OCI-LY7 (cell line): ENCODE results near the gene SGSM1. TPM values are rescaled to one million over a fixed set of nuclear protein-coding genes. Genes with fewer than 3 reads are reported as not detected.

Experiments used
- BruUV-seq: library from RNA; stranded (reverse); fragments of 400-500 nt; replicated peaks from 2 replicates; lab custom pipeline; 2021; lab: Mats Ljungman, UMichigan
- CTCF ChIA-PET: fragments of 300-600 bp; sonication (Branson Sonifier 250); formaldehyde crosslinking; loops from one replicate; lab custom pipeline; 2022; ENCODE audit warnings: antibody characterized with exemption; ENCODE audit not compliant: unreplicated experiment; lab: Charles Lee
- POLR2A ChIA-PET: fragments of 300-600 bp; sonication (Branson Sonifier 250); formaldehyde crosslinking; loops from one replicate; lab custom pipeline; 2022; ENCODE audit warnings: antibody characterized with exemption; lab: Charles Lee
- DNase-seq: peaks from one replicate; pipeline ENCODE4 v3.0.0-alpha.2; 2015; ENCODE audit warnings: low spot score
- H2AFZ ChIP-seq: fragments of 200-600 bp; sonication (generic), shearing (Covaris generic); 2 replicates; pipeline ENCODE4 v1.6.1; 2014; ENCODE audit warnings: mild to moderate bottlenecking, antibody characterized with exemption, low read length, moderate library complexity
- H3K27ac ChIP-seq: fragments of 200-600 bp; sonication (generic); 2 replicates; pipeline ENCODE4 v1.5.1; 2014; ENCODE audit warnings: mixed run types, low read depth, mild to moderate bottlenecking, moderate library complexity, low read length, inconsistent platforms; ENCODE audit not compliant: poor library complexity, severe bottlenecking
- H3K36me3 ChIP-seq: fragments of 200-600 bp; sonication (generic); 2 replicates; pipeline ENCODE4 v1.6.1; 2014; ENCODE audit warnings: mild to moderate bottlenecking, antibody characterized with exemption, low read length, moderate library complexity, mixed read lengths; ENCODE audit not compliant: insufficient read depth
- H3K4me1 ChIP-seq: fragments of 200-600 bp; sonication (generic); 2 replicates; pipeline ENCODE4 v1.5.1; 2014; ENCODE audit warnings: mild to moderate bottlenecking, low read length; ENCODE audit not compliant: insufficient read depth, poor library complexity, severe bottlenecking
- H3K4me2 ChIP-seq: fragments of 200-600 bp; sonication (generic); 2 replicates; pipeline ENCODE4 v1.6.1; 2014; ENCODE audit warnings: mild to moderate bottlenecking, low read length
- H3K4me3 ChIP-seq: fragments of 200-600 bp; sonication (generic); 2 replicates; pipeline ENCODE4 v1.5.1; 2014; ENCODE audit warnings: mild to moderate bottlenecking, low read depth, low read length; ENCODE audit not compliant: poor library complexity, severe bottlenecking
- H3K79me2 ChIP-seq: fragments of 200-600 bp; sonication (generic); 2 replicates; pipeline ENCODE4 v1.6.1; 2016; ENCODE audit warnings: low read depth, mild to moderate bottlenecking, low read length, moderate library complexity, mixed read lengths; ENCODE audit not compliant: insufficient read depth
- H3K9me2 ChIP-seq: fragments of 200-600 bp; sonication (generic); 2 replicates; pipeline ENCODE4 v1.6.1; 2016; ENCODE audit warnings: mild to moderate bottlenecking, low read length, mixed read lengths; ENCODE audit not compliant: insufficient read depth
- H3K9me3 ChIP-seq: fragments of 200-600 bp; sonication (generic); 2 replicates; pipeline ENCODE4 v1.6.1; 2014; ENCODE audit warnings: mild to moderate bottlenecking, mixed run types, low read length, mixed read lengths
- H4K20me1 ChIP-seq: fragments of 200-600 bp; sonication (generic); 2 replicates; pipeline ENCODE4 v1.6.1; 2014; ENCODE audit warnings: mild to moderate bottlenecking, antibody characterized with exemption, low read length, moderate library complexity, mixed read lengths; ENCODE audit not compliant: insufficient read depth
- EZH2phosphoT487 ChIP-seq: fragments of 200-600 bp; sonication (generic); IDR thresholded peaks from 2 replicates; pipeline ENCODE4 v1.6.1; 2018; ENCODE audit warnings: low read depth, borderline replicate concordance, mild to moderate bottlenecking, mixed run types, antibody characterized with exemption, low read length, moderate library complexity, mixed read lengths
- intact Hi-C: fragments of 100-400 bp; cut with micrococcal nuclease; formaldehyde crosslinking; loops from one replicate; pipeline ENCODE4 v1.10.0; 2022; ENCODE audit not compliant: unreplicated experiment
- total RNA-seq, 2 experiments: library from RNA; depleted of rRNA in 1 of 2; stranded (reverse); fragments of >200 nt in 1 of 2; shearing (Covaris generic) in 1 of 2; gene quantifications; 2 replicates each; pipeline ENCODE4 v1.2.3, GENCODE V29; 2014 to 2022
- TF ChIP-seq, protein P1 (sequence below): fragments of 200-600 bp; sonication (generic); conservative IDR thresholded peaks from 2 replicates; pipeline ENCODE4 v1.5.1; 2014; ENCODE audit warnings: mild to moderate bottlenecking, antibody characterized with exemption, low read length, moderate library complexity, mixed read lengths

Gene SGSM1
- total RNA-seq, 2 experiments from 2014 or later, result not detected

DNA sequence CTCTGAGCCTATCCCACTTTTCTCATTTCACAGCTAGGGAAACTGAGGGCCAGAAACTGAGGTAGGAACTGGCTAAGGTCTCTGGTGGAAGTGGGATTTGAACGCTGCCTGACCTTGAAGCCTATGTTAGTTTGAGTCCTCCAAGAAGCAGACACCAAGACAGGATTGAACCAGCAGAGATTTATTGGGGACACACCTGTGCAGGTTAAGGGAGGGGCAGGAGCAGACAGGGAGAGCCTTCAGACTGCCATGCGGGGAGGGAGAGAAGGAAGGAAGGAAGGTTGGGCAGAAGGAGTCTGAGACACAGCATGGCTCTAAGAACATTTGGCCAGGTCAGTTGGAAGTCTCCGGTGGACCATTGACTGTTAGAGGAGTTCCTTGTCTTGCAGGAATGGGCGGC lies 59.5 kb downstream of the SGSM1 start:
- H3K4me3 ChIP-seq, result no peak overlapping the region
- H2AFZ ChIP-seq, result no peak overlapping the region
- no peak overlapping the region for H3K27ac ChIP-seq
- DNase-seq, result no peak
- no peaks in the 10 kb centered on the region for H3K36me3 ChIP-seq
- ChIA-PET CTCF (no interaction called here), POLR2A (no interaction called here)
- H3K4me1 ChIP-seq, result no peaks in the 10 kb centered on the region
- no peaks in the 10 kb centered on the region for H4K20me1 ChIP-seq
- no peaks in the 10 kb centered on the region for H3K9me2 ChIP-seq
- no peaks in the 10 kb centered on the region for H3K79me2 ChIP-seq
- H3K9me3 ChIP-seq, result no peaks in the 10 kb centered on the region
- no peak for TF ChIP-seq EZH2phosphoT487
- TF ChIP-seq, protein P1, sequence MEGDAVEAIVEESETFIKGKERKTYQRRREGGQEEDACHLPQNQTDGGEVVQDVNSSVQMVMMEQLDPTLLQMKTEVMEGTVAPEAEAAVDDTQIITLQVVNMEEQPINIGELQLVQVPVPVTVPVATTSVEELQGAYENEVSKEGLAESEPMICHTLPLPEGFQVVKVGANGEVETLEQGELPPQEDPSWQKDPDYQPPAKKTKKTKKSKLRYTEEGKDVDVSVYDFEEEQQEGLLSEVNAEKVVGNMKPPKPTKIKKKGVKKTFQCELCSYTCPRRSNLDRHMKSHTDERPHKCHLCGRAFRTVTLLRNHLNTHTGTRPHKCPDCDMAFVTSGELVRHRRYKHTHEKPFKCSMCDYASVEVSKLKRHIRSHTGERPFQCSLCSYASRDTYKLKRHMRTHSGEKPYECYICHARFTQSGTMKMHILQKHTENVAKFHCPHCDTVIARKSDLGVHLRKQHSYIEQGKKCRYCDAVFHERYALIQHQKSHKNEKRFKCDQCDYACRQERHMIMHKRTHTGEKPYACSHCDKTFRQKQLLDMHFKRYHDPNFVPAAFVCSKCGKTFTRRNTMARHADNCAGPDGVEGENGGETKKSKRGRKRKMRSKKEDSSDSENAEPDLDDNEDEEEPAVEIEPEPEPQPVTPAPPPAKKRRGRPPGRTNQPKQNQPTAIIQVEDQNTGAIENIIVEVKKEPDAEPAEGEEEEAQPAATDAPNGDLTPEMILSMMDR, result no peak
- no peak overlapping the region for H3K4me2 ChIP-seq
- intact Hi-C loops, result no loop called here
- BruUV-seq, result no TSS peak

DNA sequence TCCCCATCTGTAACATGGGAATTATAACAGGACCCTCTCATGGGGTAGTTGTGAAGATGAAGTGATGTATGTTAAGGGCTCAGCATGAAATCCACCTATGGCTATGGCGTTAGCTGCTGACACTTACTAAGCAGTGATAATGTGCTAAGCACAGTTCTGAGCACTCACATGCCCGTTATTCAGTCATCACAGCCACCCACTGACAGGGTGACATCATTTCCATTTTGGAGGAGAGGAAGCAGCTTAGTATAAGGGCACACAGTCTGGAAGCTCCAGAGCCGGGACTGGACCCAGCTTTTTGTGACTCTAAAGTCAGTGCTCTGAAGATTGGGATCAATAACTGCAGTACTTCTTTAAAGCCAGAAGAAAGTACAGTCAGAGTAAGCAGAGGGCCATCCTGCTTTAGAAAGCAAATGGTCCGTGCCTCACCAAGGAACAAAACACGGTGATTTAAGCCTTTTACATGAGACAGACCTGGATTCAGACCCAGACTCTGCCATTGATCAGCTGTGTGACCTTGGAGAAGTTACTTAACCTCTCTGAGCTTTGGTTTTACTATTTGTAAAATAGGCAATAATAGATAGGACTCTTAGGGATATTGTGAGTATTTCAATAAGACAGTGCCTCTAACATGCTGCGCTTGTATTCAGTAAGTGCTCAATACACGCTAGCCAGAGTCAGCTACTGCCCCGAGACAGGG lies 61.5 kb downstream of the SGSM1 start:
- Histone ChIP-seq H3K36me3 (no peaks in the 10 kb centered on the region), H3K27ac (no peak overlapping the region), H3K79me2 (no peaks in the 10 kb centered on the region), H2AFZ (no peak overlapping the region), H3K4me2 (no peak overlapping the region), H3K9me3 (no peaks in the 10 kb centered on the region), H4K20me1 (no peaks in the 10 kb centered on the region), H3K4me3 (no peak overlapping the region), H3K4me1 (no peaks in the 10 kb centered on the region), H3K9me2 (no peaks in the 10 kb centered on the region)
- DNase-seq, result no peak
- CTCF ChIA-PET, result no interaction called here
- TF ChIP-seq, protein P1, result no peak
- no peak for TF ChIP-seq EZH2phosphoT487
- POLR2A ChIA-PET, result no interaction called here
- intact Hi-C loops, result no loop called here
- no TSS peak for BruUV-seq

DNA sequence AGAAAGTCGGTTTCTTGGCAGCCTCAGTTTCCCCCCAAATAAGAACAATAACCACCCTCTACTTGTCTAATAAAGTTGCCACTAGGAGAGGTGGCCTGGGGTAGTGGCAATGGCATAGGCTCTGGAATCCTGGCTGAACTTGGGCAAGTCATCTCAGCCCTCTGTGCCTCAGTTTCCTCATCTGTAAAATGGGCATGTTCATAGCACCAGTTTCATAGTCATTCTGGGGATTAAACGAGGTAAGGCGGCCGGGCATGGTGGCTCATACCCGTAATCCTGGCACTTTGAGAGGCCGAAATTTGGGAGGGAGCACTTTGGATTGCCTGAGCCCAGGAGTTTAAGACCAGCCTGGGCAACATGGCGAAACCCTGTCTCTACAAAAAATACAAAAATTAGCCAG lies 63.0 kb downstream of the SGSM1 start:
- BruUV-seq, result no TSS peak
- TF ChIP-seq EZH2phosphoT487, result no peak
- TF ChIP-seq, protein P1, result no peak
- Histone ChIP-seq H3K4me1 (no peaks in the 10 kb centered on the region), H3K36me3 (no peaks in the 10 kb centered on the region), H2AFZ (no peak overlapping the region), H3K9me2 (no peaks in the 10 kb centered on the region), H3K4me3 (no peak overlapping the region), H3K27ac (no peak overlapping the region), H3K4me2 (no peak overlapping the region), H4K20me1 (no peaks in the 10 kb centered on the region), H3K79me2 (no peaks in the 10 kb centered on the region), H3K9me3 (no peaks in the 10 kb centered on the region)
- POLR2A ChIA-PET, result no interaction called here
- CTCF ChIA-PET, result no interaction called here
- DNase-seq, result no peak
- intact Hi-C loops, result no loop called here
